Neural cell (in vitro differentiated cells): ENCODE data around the gene SMIM43. TPM values are rescaled to one million over a fixed set of nuclear protein-coding genes. Genes with fewer than 3 reads are reported as not detected.

Source experiments
- H2AFZ ChIP-seq: fragments of 200-600, 300-800 bp; sonication (generic), shearing (Covaris generic); 2 replicates; pipeline ENCODE4 v1.6.0; 2014; ENCODE audit warnings: low read depth, mild to moderate bottlenecking, antibody characterized with exemption, low read length, moderate library complexity
- H3F3A ChIP-seq: fragments of 200-600 bp; shearing (Covaris generic); 2 replicates; pipeline ENCODE4 v1.6.1; 2016; ENCODE audit warnings: mild to moderate bottlenecking, moderate library complexity, mixed read lengths, antibody characterized with exemption, low read length; ENCODE audit not compliant: insufficient read depth, poor library complexity, severe bottlenecking
- H3K27ac ChIP-seq: fragments of 200-600, 300-800 bp; sonication (generic), shearing (Covaris generic); 2 replicates; pipeline ENCODE4 v1.5.1; 2014; ENCODE audit warnings: mild to moderate bottlenecking, low read length, moderate library complexity
- H3K27me3 ChIP-seq: fragments of 300-800, 200-600 bp; sonication (generic), shearing (Covaris generic); 2 replicates; pipeline ENCODE4 v1.6.0; 2014; ENCODE audit warnings: mild to moderate bottlenecking, low read depth, low read length, moderate library complexity; ENCODE audit not compliant: insufficient read depth
- H3K36me3 ChIP-seq: fragments of 300-800, 200-600 bp; sonication (generic), shearing (Covaris generic); 2 replicates; pipeline ENCODE4 v1.5.1; 2014; ENCODE audit warnings: mild to moderate bottlenecking, antibody characterized with exemption, low read length, moderate library complexity; ENCODE audit not compliant: insufficient read depth
- H3K4me2 ChIP-seq: fragments of 300-800, 200-600 bp; sonication (generic), shearing (Covaris generic); 2 replicates; pipeline ENCODE4 v1.6.0; 2014; ENCODE audit warnings: mild to moderate bottlenecking, low read length
- H3K4me3 ChIP-seq: fragments of 300-800, 200-600 bp; sonication (generic), shearing (Covaris generic); 2 replicates; pipeline ENCODE4 v1.5.1; 2014; ENCODE audit warnings: mild to moderate bottlenecking, low read length, moderate library complexity
- H3K79me2 ChIP-seq: fragments of 200-600 bp; shearing (Covaris generic); replicated peaks from 2 replicates; pipeline ENCODE4 v1.6.0; 2014; ENCODE audit warnings: mild to moderate bottlenecking, low read length, moderate library complexity; ENCODE audit not compliant: insufficient read depth
- H3K9ac ChIP-seq: fragments of 300-800, 200-600 bp; sonication (generic), shearing (Covaris generic); 2 replicates; pipeline ENCODE4 v1.6.1; 2016; ENCODE audit warnings: mild to moderate bottlenecking, low read length, mixed read lengths
- H3K9me2 ChIP-seq: fragments of 200-600 bp; shearing (Covaris generic); 2 replicates; pipeline ENCODE4 v1.6.1; 2016; ENCODE audit warnings: mild to moderate bottlenecking, low read length, mixed read lengths; ENCODE audit not compliant: insufficient read depth
- H3K9me3 ChIP-seq: fragments of 200-600, 300-800 bp; sonication (generic), shearing (Covaris generic); 2 replicates; pipeline ENCODE4 v1.6.1; 2016; ENCODE audit warnings: mild to moderate bottlenecking, mixed run types, low read length, moderate library complexity, mixed read lengths
- H4K20me1 ChIP-seq: fragments of 200-600 bp; shearing (Covaris generic); 2 replicates; pipeline ENCODE4 v1.6.1; 2016; ENCODE audit warnings: mild to moderate bottlenecking, mixed run types; ENCODE audit not compliant: insufficient read depth
- CTCF ChIP-seq: fragments of 450-650 bp; IDR thresholded peaks from 2 replicates; pipeline ENCODE4 v1.5.1; 2014; ENCODE audit warnings: antibody characterized with exemption, mild to moderate bottlenecking, moderate library complexity; ENCODE audit not compliant: poor library complexity, severe bottlenecking
- EP300 ChIP-seq: fragments of 450-650 bp; conservative IDR thresholded peaks from 2 replicates; pipeline ENCODE4 v1.6.1; 2014; ENCODE audit warnings: antibody characterized with exemption, mild to moderate bottlenecking, moderate library complexity; ENCODE audit not compliant: poor library complexity, severe bottlenecking
- EZH2 ChIP-seq: fragments of 200-600, 300-800 bp; shearing (Covaris generic), sonication (generic); IDR thresholded peaks from 2 replicates; pipeline ENCODE4 v1.6.1; 2014; ENCODE audit warnings: antibody characterized with exemption, low read length, borderline replicate concordance, mild to moderate bottlenecking; ENCODE audit not compliant: insufficient read depth, poor library complexity, severe bottlenecking
- MXI1 ChIP-seq: fragments of 450-650 bp; conservative IDR thresholded peaks from 2 replicates; pipeline ENCODE4 v1.6.1; 2014; ENCODE audit warnings: antibody characterized with exemption, mild to moderate bottlenecking; ENCODE audit not compliant: poor library complexity, severe bottlenecking
- POLR2AphosphoS5 ChIP-seq: IDR thresholded peaks from 2 replicates; pipeline ENCODE4 v1.6.1; 2012
- RAD21 ChIP-seq: fragments of 450-650 bp; conservative IDR thresholded peaks from 2 replicates; pipeline ENCODE4 v1.6.1; 2014; ENCODE audit warnings: antibody characterized with exemption, mild to moderate bottlenecking, moderate library complexity
- REST ChIP-seq: IDR thresholded peaks from 2 replicates; pipeline ENCODE4 v1.6.1; 2012; ENCODE audit warnings: borderline replicate concordance
- SMC3 ChIP-seq: fragments of 450-650 bp; conservative IDR thresholded peaks from 2 replicates; pipeline ENCODE4 v1.6.1; 2014; ENCODE audit warnings: antibody characterized with exemption, mild to moderate bottlenecking, moderate library complexity; ENCODE audit not compliant: poor library complexity
- TAF1 ChIP-seq: IDR thresholded peaks from 2 replicates; pipeline ENCODE4 v1.6.1; 2012; ENCODE audit warnings: low read depth
- polyA plus RNA-seq: library from polyadenylated mRNA; depleted of rRNA; stranded (reverse); fragments of >200 nt; gene quantifications from 2 replicates; pipeline ENCODE4 v1.2.3, GENCODE V29; 2014

Gene SMIM43
- polyA plus RNA-seq, 1 donor from 2014 or later, result 0.17 TPM

GRCh38 chr4:121790976-121791375 is 26.0 kb upstream of the SMIM43 start:
- Histone ChIP-seq H3K27me3 (no peaks in the 10 kb centered on the region), H3K9ac (no peak overlapping the region), H3K79me2 (no peaks in the 10 kb centered on the region), H3K36me3 (no peaks in the 10 kb centered on the region), H3K4me2 (no peak overlapping the region), H3K4me3 (no peak overlapping the region), H3K9me2 (no peaks in the 10 kb centered on the region), H3F3A (no peaks in the 10 kb centered on the region), H4K20me1 (no peaks in the 10 kb centered on the region), H3K9me3 (no peaks in the 10 kb centered on the region), H3K27ac (no peak overlapping the region), H2AFZ (no peak overlapping the region)
- TF ChIP-seq EZH2 (no peak), RAD21 (no peak), MXI1 (no peak), REST (no peak), EP300 (no peak)

GRCh38 chr4:121789960-121790829 is 25.2 kb upstream of the SMIM43 start:
- Histone ChIP-seq H3F3A (no peaks in the 10 kb centered on the region), H3K27ac (no peak overlapping the region), H3K4me2 (no peak overlapping the region), H3K36me3 (no peaks in the 10 kb centered on the region), H3K9ac (no peak overlapping the region), H3K4me3 (no peak overlapping the region), H3K9me2 (no peaks in the 10 kb centered on the region), H4K20me1 (no peaks in the 10 kb centered on the region), H2AFZ (no peak overlapping the region), H3K79me2 (no peaks in the 10 kb centered on the region), H3K27me3 (no peaks in the 10 kb centered on the region), H3K9me3 (no peaks in the 10 kb centered on the region)
- no peak for TF ChIP-seq POLR2AphosphoS5
- no peak for TF ChIP-seq TAF1
- no peak for TF ChIP-seq REST
- TF ChIP-seq EZH2, result no peak
- no peak for TF ChIP-seq SMC3
- TF ChIP-seq CTCF, result no peak
- no peak for TF ChIP-seq RAD21
- no peak for TF ChIP-seq EP300
- TF ChIP-seq MXI1, result no peak
